ENCODE measurements around the gene PPFIA1. TPM values are rescaled to one million over a fixed set of nuclear protein-coding genes. Genes with fewer than 3 reads are reported as not detected.

The PPFIA1 gene
- total and polyA plus RNA-seq, 2 of the 13 experiments (the other 11 are each of a cell fraction or from before 2014, with no cell fraction given) = 29.9 to 45.2 TPM

DNA sequence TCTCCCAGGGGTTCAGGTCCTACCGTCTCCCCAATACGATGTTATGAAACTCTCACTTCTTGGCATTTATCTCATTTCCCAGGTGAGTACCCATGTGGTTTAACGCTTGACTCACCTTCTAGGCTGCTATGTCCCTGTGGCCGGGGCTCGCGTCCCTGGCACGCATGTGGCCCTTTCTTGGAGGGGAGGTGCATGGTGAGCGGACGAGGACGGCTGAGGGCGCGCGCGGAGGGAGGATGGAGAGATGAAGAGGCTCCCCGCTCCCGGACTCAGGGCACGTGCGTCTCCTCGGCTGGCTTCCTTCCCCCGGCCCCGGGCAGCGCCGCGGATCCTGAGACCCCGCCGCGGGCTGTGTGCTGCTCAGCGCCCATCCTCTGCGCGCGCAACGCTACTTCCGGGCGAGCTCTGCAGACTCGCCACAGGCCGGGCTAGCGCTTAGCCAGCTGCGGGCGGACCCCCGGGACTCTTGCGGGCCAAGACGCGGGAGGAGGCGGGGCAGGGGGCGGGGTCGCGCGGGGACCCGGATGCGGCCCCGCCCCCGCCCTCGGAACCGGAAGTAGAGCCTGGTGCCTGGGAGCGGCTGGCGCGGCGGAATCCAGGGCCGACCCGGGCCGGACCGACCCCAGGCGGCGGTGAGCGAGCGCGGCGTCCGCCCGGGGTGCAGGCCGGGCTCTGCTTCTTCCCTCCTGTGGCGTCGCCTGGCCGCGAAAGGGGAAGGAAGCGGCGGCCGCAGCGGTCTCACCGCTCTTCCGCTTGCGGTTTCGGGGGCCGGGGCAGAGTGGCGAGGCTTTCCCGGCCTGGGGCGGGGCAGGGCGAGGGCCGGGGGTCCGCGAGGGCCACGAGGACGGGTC, 127.7 kb downstream of the PPFIA1 start, which contains the start of gene CTTN (continued):
- TF ChIP-seq HDAC2 (CRISPR knock-in tag; IDR thresholded peaks at IDR 0.05) = peak; percentile 72
- 0 out of 2 replicates have a peak, but pooled peaks have one; percentile 42 for TF ChIP-seq MED13 (CRISPR knock-in tag; IDR thresholded peaks at IDR 0.05)
- TF ChIP-seq GMEB2 (CRISPR knock-in tag; IDR thresholded peaks at IDR 0.05; ENCODE audit: low read depth) = no peak
- TF ChIP-seq, protein P1, sequence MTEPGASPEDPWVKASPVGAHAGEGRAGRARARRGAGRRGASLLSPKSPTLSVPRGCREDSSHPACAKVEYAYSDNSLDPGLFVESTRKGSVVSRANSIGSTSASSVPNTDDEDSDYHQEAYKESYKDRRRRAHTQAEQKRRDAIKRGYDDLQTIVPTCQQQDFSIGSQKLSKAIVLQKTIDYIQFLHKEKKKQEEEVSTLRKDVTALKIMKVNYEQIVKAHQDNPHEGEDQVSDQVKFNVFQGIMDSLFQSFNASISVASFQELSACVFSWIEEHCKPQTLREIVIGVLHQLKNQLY (CRISPR knock-in tag; IDR thresholded peaks at IDR 0.05) = no peak
- TF ChIP-seq PHF8 (CRISPR knock-in tag; IDR thresholded peaks at IDR 0.05) = peak; percentile 87
- peak; percentile 82; the same call in 1 of the 2 replicates for TF ChIP-seq CCDC6 (CRISPR knock-in tag; IDR thresholded peaks at IDR 0.05)
- TF ChIP-seq POLR2AphosphoS5 (IDR thresholded peaks at IDR 0.05; ENCODE audit: low read depth, low read length) = peak; percentile 80
- no peak for TF ChIP-seq ZNF7 (CRISPR knock-in tag; IDR thresholded peaks at IDR 0.05)
- TF ChIP-seq SMARCE1 (IDR thresholded peaks at IDR 0.05; ENCODE audit: borderline replicate concordance) = no peak
- TF ChIP-seq ZNF263 (CRISPR knock-in tag; IDR thresholded peaks at IDR 0.05) = peak; percentile 92
- peak; percentile 81; the same call in 1 of the 2 replicates for TF ChIP-seq CREB3 (CRISPR knock-in tag; IDR thresholded peaks at IDR 0.05)
- 0 out of 2 replicates have a peak, but pooled peaks have one; percentile 56 for TF ChIP-seq ZNF552 (CRISPR knock-in tag; IDR thresholded peaks at IDR 0.05; ENCODE audit: borderline replicate concordance)
- no peak for TF ChIP-seq TBX3 (IDR thresholded peaks at IDR 0.05; ENCODE audit: borderline replicate concordance)
- 0 out of 2 replicates have a peak, but pooled peaks have one; percentile 9 for TF ChIP-seq ZNF790 (CRISPR knock-in tag; IDR thresholded peaks at IDR 0.05; ENCODE audit: borderline replicate concordance)
- TF ChIP-seq, protein P2, sequence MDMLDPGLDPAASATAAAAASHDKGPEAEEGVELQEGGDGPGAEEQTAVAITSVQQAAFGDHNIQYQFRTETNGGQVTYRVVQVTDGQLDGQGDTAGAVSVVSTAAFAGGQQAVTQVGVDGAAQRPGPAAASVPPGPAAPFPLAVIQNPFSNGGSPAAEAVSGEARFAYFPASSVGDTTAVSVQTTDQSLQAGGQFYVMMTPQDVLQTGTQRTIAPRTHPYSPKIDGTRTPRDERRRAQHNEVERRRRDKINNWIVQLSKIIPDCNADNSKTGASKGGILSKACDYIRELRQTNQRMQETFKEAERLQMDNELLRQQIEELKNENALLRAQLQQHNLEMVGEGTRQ (IDR thresholded peaks at IDR 0.05; ENCODE audit: low read depth, low read length) = no peak
- TF ChIP-seq, protein P2 (CRISPR knock-in tag; IDR thresholded peaks at IDR 0.05; ENCODE audit: borderline replicate concordance) = no peak
- 0 out of 2 replicates have a peak, but pooled peaks have one; percentile 86 for TF ChIP-seq ZNF570 (CRISPR knock-in tag; IDR thresholded peaks at IDR 0.05; ENCODE audit: borderline replicate concordance)
- 0 out of 2 replicates have a peak, but pooled peaks have one; percentile 49 for TF ChIP-seq KLF9 (CRISPR knock-in tag; IDR thresholded peaks at IDR 0.05; ENCODE audit: low read depth)
- peak; percentile 70; the same call in 1 of the 2 replicates for TF ChIP-seq ZNF879 (CRISPR knock-in tag; IDR thresholded peaks at IDR 0.05)
- TF ChIP-seq TCF7 (IDR thresholded peaks at IDR 0.05; ENCODE audit: low read depth) = no peak
- peak; percentile 92; the same call in 1 of the 2 replicates for TF ChIP-seq ZNF850 (CRISPR knock-in tag; conservative IDR thresholded peaks at IDR 0.05)
- no peak for TF ChIP-seq HCFC1 (IDR thresholded peaks at IDR 0.05; ENCODE audit: low read depth, low read length)
- TF ChIP-seq SRSF4 (IDR thresholded peaks at IDR 0.05; ENCODE audit: low read depth, low read length, poor library complexity, severe bottlenecking) = no peak
- peak; percentile 89; the same call in 1 of the 2 replicates for TF ChIP-seq ZNF761 (CRISPR knock-in tag; conservative IDR thresholded peaks at IDR 0.05)
- peak; percentile 43; the same call in 1 of the 2 replicates for TF ChIP-seq ZSCAN31 (CRISPR knock-in tag; IDR thresholded peaks at IDR 0.05; ENCODE audit: low read depth)
- peak; percentile 35; the same call in 1 of the 2 replicates for TF ChIP-seq CBFB (CRISPR knock-in tag; IDR thresholded peaks at IDR 0.05)

All from HepG2 (cell line).